Measurements from ENCODE around the gene TP53RK.

The TP53RK gene

DNA sequence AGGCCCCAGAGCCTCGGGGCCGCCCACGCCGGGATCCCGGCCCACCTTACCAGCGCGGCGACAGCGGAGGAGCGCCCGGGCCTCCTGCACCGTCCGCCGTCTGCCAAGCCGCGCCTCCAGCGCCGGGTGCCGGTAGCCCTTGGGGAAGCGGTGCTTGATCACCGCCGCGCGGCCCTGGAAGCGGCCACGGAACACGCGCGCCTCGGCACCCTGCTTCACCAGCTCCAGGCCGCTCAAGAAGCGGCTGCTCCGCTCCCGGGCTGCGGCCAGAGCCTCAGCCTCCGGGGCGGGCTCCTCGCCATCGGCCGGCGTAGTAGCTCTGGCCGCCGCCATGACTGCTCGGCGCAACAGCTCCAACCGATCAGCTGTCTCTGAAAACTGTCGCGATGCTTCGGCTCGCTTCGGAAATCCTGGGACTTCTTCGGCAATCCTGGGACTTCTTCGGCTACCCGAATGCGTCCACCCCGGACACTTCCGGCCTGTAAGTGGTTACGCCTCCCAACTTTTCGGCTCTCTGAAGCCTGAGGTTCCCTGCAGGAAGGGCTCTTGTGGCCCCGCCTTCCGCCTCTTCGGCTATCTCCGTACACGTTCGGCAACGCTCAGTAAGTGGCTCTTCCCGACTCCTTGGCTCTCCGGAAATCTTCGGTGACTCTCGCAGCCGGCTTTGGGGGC, at the start of gene TP53RK:
TP53RK (minus strand) TSS at position 363 of the 672 bp plus-strand sequence; CDS start at position 333, 30 bp downstream.
- peak; percentile 93 for DNase-seq (ENCODE audit: low read depth)

GRCh38 chr20:46735436-46735835, 46.2 kb upstream of the TP53RK start:
- no peak for DNase-seq (ENCODE audit: low read depth)

- no peak for DNase-seq (ENCODE audit: low read depth)
These were observed 42.5 kb upstream of the TP53RK start for GRCh38 chr20:46731770-46732169.

DNA sequence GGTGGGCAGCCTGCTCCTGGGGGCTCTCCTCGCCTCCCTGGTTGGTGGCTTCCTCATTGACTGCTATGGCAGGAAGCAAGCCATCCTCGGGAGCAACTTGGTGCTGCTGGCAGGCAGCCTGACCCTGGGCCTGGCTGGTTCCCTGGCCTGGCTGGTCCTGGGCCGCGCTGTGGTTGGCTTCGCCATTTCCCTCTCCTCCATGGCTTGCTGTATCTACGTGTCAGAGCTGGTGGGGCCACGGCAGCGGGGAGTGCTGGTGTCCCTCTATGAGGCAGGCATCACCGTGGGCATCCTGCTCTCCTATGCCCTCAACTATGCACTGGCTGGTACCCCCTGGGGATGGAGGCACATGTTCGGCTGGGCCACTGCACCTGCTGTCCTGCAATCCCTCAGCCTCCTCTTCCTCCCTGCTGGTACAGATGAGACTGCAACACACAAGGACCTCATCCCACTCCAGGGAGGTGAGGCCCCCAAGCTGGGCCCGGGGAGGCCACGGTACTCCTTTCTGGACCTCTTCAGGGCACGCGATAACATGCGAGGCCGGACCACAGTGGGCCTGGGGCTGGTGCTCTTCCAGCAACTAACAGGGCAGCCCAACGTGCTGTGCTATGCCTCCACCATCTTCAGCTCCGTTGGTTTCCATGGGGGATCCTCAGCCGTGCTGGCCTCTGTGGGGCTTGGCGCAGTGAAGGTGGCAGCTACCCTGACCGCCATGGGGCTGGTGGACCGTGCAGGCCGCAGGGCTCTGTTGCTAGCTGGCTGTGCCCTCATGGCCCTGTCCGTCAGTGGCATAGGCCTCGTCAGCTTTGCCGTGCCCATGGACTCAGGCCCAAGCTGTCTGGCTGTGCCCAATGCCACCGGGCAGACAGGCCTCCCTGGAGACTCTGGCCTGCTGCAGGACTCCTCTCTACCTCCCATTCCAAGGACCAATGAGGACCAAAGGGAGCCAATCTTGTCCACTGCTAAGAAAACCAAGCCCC, 36.2 kb upstream of the TP53RK start:
- DNase-seq (ENCODE audit: low read depth), result no peak

- no peak for DNase-seq (ENCODE audit: low read depth)
These were observed 35.2 kb upstream of the TP53RK start for GRCh38 chr20:46724343-46724959.

DNA sequence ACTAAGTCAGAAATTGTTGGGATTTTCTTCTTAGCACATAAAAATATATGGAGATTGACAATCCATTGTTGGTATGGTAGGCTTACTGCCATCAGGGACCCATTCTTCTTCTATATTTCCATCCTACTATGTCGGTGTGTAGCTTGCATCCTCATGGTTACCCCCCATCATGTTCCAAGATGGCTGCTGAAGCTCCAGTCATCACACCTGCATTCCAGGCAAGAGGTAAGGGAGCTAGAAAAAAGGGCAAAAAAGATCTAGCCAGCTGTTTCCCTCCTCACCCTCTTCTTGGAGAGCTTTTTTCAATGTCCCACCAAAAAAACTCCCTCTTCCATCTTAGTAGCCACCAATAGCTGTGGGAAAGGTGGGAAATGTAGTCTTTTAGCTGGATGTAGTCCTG, 33.8 kb upstream of the TP53RK start:
- DNase-seq (ENCODE audit: low read depth), result no peak

DNA sequence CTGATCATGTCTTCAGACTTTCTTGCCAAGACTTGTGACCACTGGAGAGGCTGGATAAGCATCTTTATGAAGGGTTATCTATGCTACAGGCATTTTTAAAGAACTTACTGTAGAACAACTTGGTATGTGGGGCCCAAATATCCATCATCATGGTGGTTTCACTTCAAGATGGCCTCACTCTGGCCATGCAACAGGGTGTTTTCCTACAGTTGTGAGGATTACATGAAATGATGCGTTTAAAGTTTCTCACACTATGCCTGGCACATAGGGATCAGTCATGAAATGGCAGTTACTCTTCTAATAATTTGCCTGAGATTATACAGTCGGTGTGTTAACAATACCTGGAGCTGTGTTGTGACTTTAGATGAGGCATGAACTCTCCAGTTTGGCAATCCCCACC, 33.2 kb upstream of the TP53RK start:
- no peak for DNase-seq (ENCODE audit: low read depth)

DNA sequence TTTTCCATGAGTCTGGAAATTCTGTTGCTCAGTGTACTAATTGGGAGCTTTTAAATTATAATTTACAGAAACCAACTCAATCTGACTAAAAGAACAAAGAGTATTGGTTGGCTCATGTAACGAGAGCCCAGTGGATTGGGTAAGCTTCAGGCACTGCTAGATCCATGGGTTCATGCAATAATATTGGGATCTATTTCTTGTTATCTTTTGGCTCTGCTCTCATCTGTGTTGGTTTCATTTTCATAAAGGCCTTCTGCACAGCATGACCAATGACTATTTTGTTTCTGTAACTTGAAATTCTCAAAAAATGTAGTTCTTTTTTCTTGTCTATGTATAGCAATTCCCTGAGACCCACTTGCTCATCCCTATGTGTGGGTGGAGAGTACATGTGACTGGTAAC, 32.2 kb upstream of the TP53RK start:
- no peak for DNase-seq (ENCODE audit: low read depth)

GRCh38 chr20:46720776-46721425, 31.7 kb upstream of the TP53RK start:
- no peak for DNase-seq (ENCODE audit: low read depth)

GRCh38 chr20:46720019-46720418, 30.8 kb upstream of the TP53RK start:
- DNase-seq (ENCODE audit: low read depth), result no peak

DNA sequence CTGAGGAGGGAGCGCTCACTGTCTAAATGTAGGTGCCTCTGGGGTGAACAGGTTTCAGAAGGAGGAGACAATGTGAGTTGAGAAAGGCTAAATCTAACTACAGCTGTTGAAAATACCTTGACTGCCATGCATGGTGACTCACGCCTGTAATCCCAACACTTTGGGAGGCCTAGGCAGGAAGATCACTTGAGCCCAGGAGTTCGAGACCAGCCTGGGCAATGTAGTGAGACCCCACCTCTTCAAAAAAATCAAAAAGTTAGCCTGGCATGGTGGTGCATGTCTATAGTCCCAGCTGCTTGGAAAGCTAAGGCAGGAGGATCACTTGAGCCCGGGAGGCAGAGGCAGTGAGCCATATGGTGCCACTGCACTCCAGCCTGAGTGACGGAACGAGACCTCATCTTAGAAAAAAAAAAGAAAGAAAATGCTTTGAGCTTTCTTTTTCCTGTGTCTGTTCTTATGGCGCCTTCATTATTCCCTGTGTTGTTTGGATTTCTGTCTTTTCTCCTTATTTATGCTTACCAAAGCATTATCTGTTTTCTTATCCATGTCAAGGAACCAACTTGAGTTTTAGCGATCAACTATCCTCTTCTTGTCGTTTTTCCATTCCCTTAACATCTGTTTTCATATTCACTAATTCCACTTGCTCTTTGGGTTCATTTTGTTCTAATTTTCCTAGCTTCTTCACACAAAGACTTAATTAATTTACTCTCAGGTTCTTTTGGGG, 28.7 kb upstream of the TP53RK start:
- no peak for DNase-seq (ENCODE audit: low read depth)

DNA sequence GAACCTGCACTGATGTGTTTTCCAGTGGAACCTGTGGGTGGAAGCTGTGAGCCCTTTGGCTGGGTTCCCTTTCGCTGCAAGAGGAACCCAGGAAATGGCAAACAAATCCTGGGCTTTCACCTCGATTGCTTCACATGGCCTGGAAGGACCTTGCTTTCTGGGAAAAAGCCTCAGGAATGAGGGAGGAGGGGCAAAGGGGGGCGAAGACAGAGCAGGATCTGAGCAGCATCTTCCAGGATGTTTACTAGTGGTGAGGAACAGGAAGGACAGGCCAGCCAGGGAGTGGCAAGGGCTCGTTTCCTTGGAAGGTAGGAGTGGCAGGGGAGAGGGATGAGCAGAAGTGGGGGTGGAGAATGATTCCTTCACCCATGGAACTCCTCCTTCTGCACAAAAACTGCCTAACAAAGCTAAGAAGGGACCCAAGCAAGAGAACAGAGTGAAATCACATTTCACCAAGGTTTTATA, 26.1 kb upstream of the TP53RK start:
- DNase-seq (ENCODE audit: low read depth), result no peak

- DNase-seq (ENCODE audit: low read depth), result no peak
These were observed 25.0 kb upstream of the TP53RK start for GRCh38 chr20:46713957-46714834.

DNA sequence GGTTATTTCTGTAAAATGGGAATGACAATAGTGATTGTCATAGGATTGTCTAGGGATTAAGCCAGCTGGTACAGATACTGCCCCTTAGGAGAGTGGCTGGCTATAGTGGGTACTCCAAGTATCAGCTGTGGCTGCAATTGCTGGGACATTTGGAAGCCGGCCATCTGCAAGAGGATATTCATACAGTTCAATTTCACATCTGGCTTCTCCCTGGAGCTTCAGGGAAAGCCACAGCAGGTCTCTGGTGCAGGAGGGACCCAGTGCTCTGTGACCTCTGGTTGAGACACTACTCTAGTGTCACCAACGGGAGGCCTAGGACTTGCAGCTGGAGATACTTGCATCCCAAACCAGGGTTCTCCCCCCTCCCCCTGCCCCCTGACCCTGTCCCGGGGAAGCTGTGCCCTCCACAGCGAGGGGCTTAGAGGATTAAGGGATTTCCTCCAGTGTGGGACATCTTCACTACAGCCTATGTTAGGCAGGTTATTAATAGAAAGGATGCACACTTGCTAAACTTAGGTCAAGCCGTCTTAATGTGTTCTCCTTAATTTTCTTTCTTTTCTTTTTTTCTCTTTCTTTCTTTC, 22.9 kb upstream of the TP53RK start:
- no peak for DNase-seq (ENCODE audit: low read depth)

GRCh38 chr20:46710153-46710913, 21.1 kb upstream of the TP53RK start:
- DNase-seq (ENCODE audit: low read depth), result no peak

DNA sequence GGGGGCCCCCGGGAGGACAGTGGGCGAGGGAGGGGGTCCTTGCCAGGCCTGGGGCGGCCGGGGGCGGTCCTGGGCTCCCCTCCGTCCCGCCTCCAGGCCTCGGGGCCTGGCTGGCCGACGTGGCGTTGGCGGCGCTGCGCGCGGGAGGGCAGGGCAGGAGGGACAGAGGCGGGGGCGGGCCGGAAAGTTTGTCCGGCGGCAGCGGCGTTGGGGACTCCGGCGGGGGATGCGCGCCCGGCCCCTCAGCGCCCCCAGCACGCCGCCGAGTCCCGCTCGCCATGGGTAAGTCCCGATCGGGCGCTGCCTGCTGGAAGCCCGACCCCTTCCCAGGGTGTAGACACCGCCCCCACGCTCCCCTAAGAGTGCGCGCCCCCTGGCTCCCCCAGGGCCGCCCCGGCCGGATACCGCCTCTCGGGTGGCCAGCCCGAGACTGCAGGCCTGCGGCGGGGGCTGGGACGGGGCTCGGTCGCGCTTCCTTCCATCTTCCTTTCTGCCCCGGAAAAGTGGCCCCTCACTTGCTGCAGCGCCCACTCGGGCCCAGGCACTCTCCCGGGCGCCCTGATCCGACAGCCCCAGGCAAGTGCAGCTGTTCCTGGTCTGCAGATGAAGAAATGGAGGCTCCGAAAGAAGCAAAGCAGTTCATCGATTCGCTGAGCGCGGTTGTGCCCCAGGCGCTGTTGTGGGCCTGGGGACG, 20.4 kb upstream of the TP53RK start, which contains the start of gene SLC2A10:
SLC2A10 (plus strand) TSS at position 191 of the 694 bp plus-strand sequence; CDS start at position 279, 88 bp downstream.
- no peak for DNase-seq (ENCODE audit: low read depth)

- DNase-seq (ENCODE audit: low read depth), result no peak
These were observed 19.8 kb upstream of the TP53RK start for GRCh38 chr20:46709055-46709458.

DNA sequence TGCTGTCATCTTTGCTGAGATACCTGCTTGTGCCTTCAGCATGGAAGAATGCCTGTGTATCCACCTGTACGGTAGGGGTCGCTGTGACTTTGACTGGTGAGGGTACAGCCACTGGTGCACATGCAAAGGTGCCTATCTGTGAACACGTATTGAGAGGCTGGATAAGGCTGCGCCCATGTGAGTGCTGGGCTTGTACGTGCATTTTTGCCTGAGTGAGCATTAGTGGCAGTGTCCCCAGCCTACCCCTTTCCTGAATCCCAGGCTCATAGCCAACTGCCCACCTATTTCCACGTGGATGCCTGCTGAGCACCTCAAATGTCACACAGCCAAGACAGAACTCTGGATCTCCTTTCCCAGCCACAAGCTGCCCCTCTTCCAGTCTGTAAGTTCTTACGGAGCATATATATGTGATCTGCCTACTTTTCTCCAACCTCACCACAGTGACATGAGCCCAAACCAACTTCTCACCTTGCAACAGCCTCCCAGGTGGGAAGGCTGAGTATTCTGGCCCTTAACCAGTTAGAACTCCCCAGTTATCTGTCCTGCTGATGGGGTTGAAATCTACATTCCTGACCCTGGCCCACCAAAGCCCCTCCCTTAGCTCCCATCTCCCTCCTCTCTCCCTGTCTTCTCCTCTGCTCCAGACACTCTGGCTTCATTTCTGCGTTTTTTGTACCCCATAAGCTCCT, 19.1 kb upstream of the TP53RK start:
- DNase-seq (ENCODE audit: low read depth), result no peak

All from stimulated activated CD8-positive, alpha-beta memory T cell treated with anti-CD3 and anti-CD28 coated beads, Interleukin-7, amount 100 ng/mL, for 24 hours (primary cell).